ENCODE results near the gene CNNM1. TPM values are rescaled to one million over a fixed set of nuclear protein-coding genes. Genes with fewer than 3 reads are reported as not detected.
A peak's percentile ranks its signal among the peaks of the same experiment; 100 is the strongest.

The CNNM1 gene
- total RNA-seq (under 1 TPM in 6 of 10 donors, not detected in 4; 0.07 to 0.24 (median 0.14) TPM), polyA plus RNA-seq (under 1 TPM; 0.01 to 0.07 TPM)
- long read RNA-seq, donor 1, full-length matches to known transcripts: 1 of 1 reads
- long read RNA-seq, donor 1, partial matches to known transcripts: 0 of 1 reads
- long read RNA-seq, donor 1, other reads (novel, unspliced or antisense): 0 of 1 reads
- long read RNA-seq, donor 2: 0 reads
- long read RNA-seq, donor 3: 0 reads

- TF ChIP-seq CTCF (IDR thresholded peaks at IDR 0.05): no peak
- DNase-seq: peak in 1 of 2 donors; percentile 13
- Histone ChIP-seq H3K4me3 (peak within 1 kb of the TSS; percentile 32 to 58 (median 44)), H3K36me3 (no peaks in the 10 kb centered on the region), H3K27me3 (peaks cover 4 to 87% (median 73%) of the 10 kb centered on the region in 7 donors), H3K9me3 (no peaks in the 10 kb centered on the region), H3K27ac (no peak within 1 kb of the TSS), H3K4me1 (peaks cover 0 to 19% (median 18%) of the 10 kb centered on the region in 9 donors)
- ATAC-seq: peak in 7 of 8 donors; percentile 44 to 64 (median 49)
- 0 to 1% methylated on average over 21 to 24 of the region's 24 CpGs for WGBS, 2 donors
- intact Hi-C loops (cut with DNase I): no loop called here
Observed at GRCh38 chr10:99329304-99329553, at the start of gene CNNM1. TSS of gene CNNM1 (plus strand) at chr10:99329356. CDS start at chr10:99329388, 32 bp downstream.

DNA sequence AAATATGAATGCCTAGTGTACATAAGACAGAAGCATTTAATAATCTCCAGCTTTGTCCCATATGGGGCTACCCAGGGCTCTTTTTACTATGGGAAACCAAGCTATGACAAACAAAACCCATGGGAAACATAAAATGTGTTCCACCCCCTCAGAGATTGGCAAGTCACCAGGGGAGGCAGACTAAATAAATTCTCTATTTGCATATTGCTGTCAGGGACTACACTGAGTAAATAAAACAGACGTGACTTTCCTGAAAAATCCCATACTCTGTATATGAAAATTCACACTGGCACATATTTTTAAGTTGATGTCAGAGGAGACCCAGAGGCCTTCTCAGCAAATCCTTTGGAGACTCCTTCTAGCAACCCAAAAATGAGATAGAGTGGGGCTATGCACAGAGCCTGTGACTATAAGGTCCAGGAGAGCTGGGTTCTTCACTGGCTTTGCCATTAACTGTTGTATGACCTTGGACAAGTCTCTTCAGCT is 49.5 kb upstream of the CNNM1 start:
- no peaks in the 10 kb centered on the region for H3K36me3 ChIP-seq
- no peaks in the 10 kb centered on the region for H3K4me1 ChIP-seq
- intact Hi-C loops (cut with DNase I): no loop called here
- H3K4me3 ChIP-seq: no peak overlapping the region
- peaks cover 0 to 9% (median 0%) of the 10 kb centered on the region in 7 donors for H3K27me3 ChIP-seq
- ATAC-seq: no peak
- WGBS, 2 donors: 27 to 31% methylated on average over 1 of the region's 1 CpG
- H3K27ac ChIP-seq: no peak overlapping the region
- no peak for TF ChIP-seq CTCF (IDR thresholded peaks at IDR 0.05)
- H3K9me3 ChIP-seq: peaks cover 0 to 24% (median 11%) of the 10 kb centered on the region in 11 donors
- no peak for DNase-seq

DNA sequence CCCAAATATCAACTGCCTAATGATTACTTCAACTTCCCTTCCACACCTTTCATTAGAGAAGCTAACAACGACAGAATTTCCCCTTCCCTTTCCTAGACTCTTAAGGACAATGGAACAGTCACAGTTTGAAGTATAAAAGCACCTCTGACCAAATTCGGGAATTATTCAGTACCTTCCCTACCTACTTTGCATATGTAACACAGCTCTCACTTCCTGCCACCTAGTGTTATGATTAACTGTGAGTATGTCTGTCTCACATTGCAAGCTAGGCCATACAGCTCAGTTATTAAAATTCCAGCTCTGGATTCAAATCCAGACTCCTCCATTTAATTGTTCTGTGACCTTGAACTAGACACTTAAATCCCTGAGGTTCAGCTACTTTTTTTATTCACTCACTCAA is 48.7 kb upstream of the CNNM1 start:
- peaks cover 0 to 9% (median 0%) of the 10 kb centered on the region in 7 donors for H3K27me3 ChIP-seq
- intact Hi-C loops (cut with DNase I): no loop called here
- no peak for TF ChIP-seq CTCF (IDR thresholded peaks at IDR 0.05)
- no peak overlapping the region for H3K27ac ChIP-seq
- 54 to 57% methylated on average over 2 of the region's 2 CpGs for WGBS, 2 donors
- no peak for DNase-seq
- ATAC-seq: no peak
- H3K4me1 ChIP-seq: no peaks in the 10 kb centered on the region
- peaks cover 0 to 24% (median 11%) of the 10 kb centered on the region in 11 donors for H3K9me3 ChIP-seq
- H3K36me3 ChIP-seq: no peaks in the 10 kb centered on the region
- no peak overlapping the region for H3K4me3 ChIP-seq

GRCh38 chr10:99285881-99286280 is 43.3 kb upstream of the CNNM1 start:
- no peak for TF ChIP-seq CTCF (IDR thresholded peaks at IDR 0.05)
- no peak for DNase-seq
- Histone ChIP-seq H3K4me1 (no peaks in the 10 kb centered on the region), H3K27ac (no peak overlapping the region), H3K9me3 (peaks cover 0 to 24% (median 11%) of the 10 kb centered on the region in 11 donors), H3K36me3 (no peaks in the 10 kb centered on the region), H3K27me3 (peaks cover 0 to 6% (median 0%) of the 10 kb centered on the region in 7 donors), H3K4me3 (no peak overlapping the region)
- 38 to 57% methylated on average over 3 of the region's 3 CpGs for WGBS, 2 donors
- no peak for ATAC-seq
- intact Hi-C loops (cut with DNase I): no loop called here
